ENCODE results near the gene GLRA1. TPM values are rescaled to one million over a fixed set of nuclear protein-coding genes. Genes with fewer than 3 reads are reported as not detected.
"Not testable (repeated sequence)": the region's sequence is repeated elsewhere in the genome, so short reads cannot be mapped to it uniquely, and the experiment has no call there.

GLRA1 gene
- total and polyA plus RNA-seq, 2 of the 4 experiments (the other 2 are of a cell fraction), result not detected

- in situ Hi-C loops (cut with MboI; ENCODE audit: low sequenced_read_pairs), result no loop called here
- H3K27ac ChIP-seq (ENCODE audit: insufficient read depth, low read length), result no peak overlapping the region
- no peaks in the 10 kb centered on the region for H3K27me3 ChIP-seq (ENCODE audit: control insufficient read depth, insufficient read depth, low read length)
- no peak overlapping the region for H3K4me2 ChIP-seq (ENCODE audit: low read depth, low read length)
- H2BK15ac ChIP-seq (ENCODE audit: low read depth, low read length), result no peak overlapping the region
- no peak overlapping the region for H2BK20ac ChIP-seq (ENCODE audit: low read depth, low read length)
- ChIA-PET POLR2A (ENCODE audit: unreplicated experiment) (no interaction called here), CTCF (no interaction called here)
- H4K5ac ChIP-seq (ENCODE audit: low read depth, low read length), result no peak overlapping the region
- H3K18ac ChIP-seq (ENCODE audit: low read depth, low read length), result no peak overlapping the region
- H3K23ac ChIP-seq (ENCODE audit: low read depth, low read length), result no peak overlapping the region
- intact Hi-C loops (cut with micrococcal nuclease), result no loop called here
- no peak overlapping the region for H2AK9ac ChIP-seq (replicated peaks; ENCODE audit: low read depth, low read length, poor library complexity)
- BruUV-seq (replicated peaks), result no TSS peak
- no peak overlapping the region for H4K8ac ChIP-seq (ENCODE audit: low read depth in 2 of 2, low read length in 2 of 2)
- H3K36me3 ChIP-seq (ENCODE audit: control insufficient read depth, insufficient read depth, low read length), result no peaks in the 10 kb centered on the region
- H3K4me3 ChIP-seq (ENCODE audit: insufficient read depth, low read depth, low read length), result no peak overlapping the region
- H3K14ac ChIP-seq (replicated peaks; ENCODE audit: low read depth, low read length), result no peak overlapping the region
- no peak overlapping the region for H2BK5ac ChIP-seq (ENCODE audit: low read depth, low read length, poor library complexity, severe bottlenecking)
- ATAC-seq (ENCODE audit: low read depth) (no peak), DNase-seq (no peak)
- no peaks in the 10 kb centered on the region for H3K4me1 ChIP-seq (ENCODE audit: control insufficient read depth, insufficient read depth, low read length)
- no peaks in the 10 kb centered on the region for H3K9me1 ChIP-seq (ENCODE audit: insufficient read depth, low read length)
- H3K79me1 ChIP-seq (ENCODE audit: low read depth in 1 of 2, low read length in 2 of 2), result no peaks in the 10 kb centered on the region
- TF ChIP-seq FOS (IDR thresholded peaks at IDR 0.05; ENCODE audit: low read depth, low read length) (no peak), MAFK (IDR thresholded peaks at IDR 0.05; ENCODE audit: low read depth, low read length) (peak; percentile 37)
- dilution Hi-C loops (cut with HindIII; ENCODE audit: low sequenced_read_pairs, unreplicated experiment), result no loop called here
- H3K4ac ChIP-seq (ENCODE audit: low read depth, low read length), result no peak overlapping the region
- no peak overlapping the region for H3K56ac ChIP-seq (ENCODE audit: extremely low read depth, insufficient read depth, low read length)
- no peaks in the 10 kb centered on the region for H3K9me3 ChIP-seq (ENCODE audit: control insufficient read depth, insufficient read depth, low read length)
- no peak overlapping the region for H3K9ac ChIP-seq (ENCODE audit: low read depth, low read length)
- H4K91ac ChIP-seq (ENCODE audit: insufficient read depth, low read depth, low read length), result no peak overlapping the region
- no peak overlapping the region for H2BK120ac ChIP-seq (ENCODE audit: low read depth, low read length)
- H4K20me1 ChIP-seq (ENCODE audit: insufficient read depth, low read length), result no peaks in the 10 kb centered on the region
- no peak overlapping the region for H2AK5ac ChIP-seq (ENCODE audit: low read depth, low read length)
- H2AFZ ChIP-seq (replicated peaks; ENCODE audit: low read length, poor library complexity), result no peak overlapping the region
Observed at GRCh38 chr5:151846765-151847164, 77.9 kb downstream of the GLRA1 start.

- H2BK20ac ChIP-seq (ENCODE audit: low read depth, low read length); H2AFZ ChIP-seq (replicated peaks; ENCODE audit: low read length, poor library complexity); POLR2A ChIA-PET (ENCODE audit: unreplicated experiment); H3K14ac ChIP-seq (replicated peaks; ENCODE audit: low read depth, low read length); H3K9ac ChIP-seq (ENCODE audit: low read depth, low read length); ATAC-seq (ENCODE audit: low read depth); intact Hi-C loops (cut with micrococcal nuclease); H3K4me1 ChIP-seq (ENCODE audit: control insufficient read depth, insufficient read depth, low read length); H3K4ac ChIP-seq (ENCODE audit: low read depth, low read length); H3K27ac ChIP-seq (ENCODE audit: insufficient read depth, low read length); H4K8ac ChIP-seq (ENCODE audit: low read depth in 2 of 2, low read length in 2 of 2); H2AK5ac ChIP-seq (ENCODE audit: low read depth, low read length); H3K9me3 ChIP-seq (ENCODE audit: control insufficient read depth, insufficient read depth, low read length); H4K91ac ChIP-seq (ENCODE audit: insufficient read depth, low read depth, low read length); H3K79me1 ChIP-seq (ENCODE audit: low read depth in 1 of 2, low read length in 2 of 2); H2AK9ac ChIP-seq (replicated peaks; ENCODE audit: low read depth, low read length, poor library complexity); dilution Hi-C loops (cut with HindIII; ENCODE audit: low sequenced_read_pairs, unreplicated experiment); H3K36me3 ChIP-seq (ENCODE audit: control insufficient read depth, insufficient read depth, low read length); H3K4me2 ChIP-seq (ENCODE audit: low read depth, low read length); H3K9me1 ChIP-seq (ENCODE audit: insufficient read depth, low read length); in situ Hi-C loops (cut with MboI; ENCODE audit: low sequenced_read_pairs); H2BK120ac ChIP-seq (ENCODE audit: low read depth, low read length); H2BK5ac ChIP-seq (ENCODE audit: low read depth, low read length, poor library complexity, severe bottlenecking); H4K20me1 ChIP-seq (ENCODE audit: insufficient read depth, low read length); H3K56ac ChIP-seq (ENCODE audit: extremely low read depth, insufficient read depth, low read length); DNase-seq; H3K27me3 ChIP-seq (ENCODE audit: control insufficient read depth, insufficient read depth, low read length); H3K4me3 ChIP-seq (ENCODE audit: insufficient read depth, low read depth, low read length); H2BK15ac ChIP-seq (ENCODE audit: low read depth, low read length); BruUV-seq (replicated peaks); H3K18ac ChIP-seq (ENCODE audit: low read depth, low read length); H3K23ac ChIP-seq (ENCODE audit: low read depth, low read length); CTCF ChIA-PET; H4K5ac ChIP-seq (ENCODE audit: low read depth, low read length): not testable (repeated sequence)
- WGBS, 2 experiments (ENCODE audit: extremely low coverage in 2 of 2, insufficient read length in 1 of 2), result 100% methylated on average over 1 of the region's 4 CpGs; no CpG with 5 or more reads in 1 of the 2 experiments
Observed at GRCh38 chr5:151832843-151833242, 91.8 kb downstream of the GLRA1 start.
